IMR-90 (cell line): Measurements from ENCODE around the gene TMEM218. TPM values are rescaled to one million over a fixed set of nuclear protein-coding genes. Genes with fewer than 3 reads are reported as not detected.

Source experiments
- ATAC-seq: fragments of 200-7000 bp; cut with Tn5 transposase; 2 replicates; pipeline ENCODE4 v1.9.1; 2020; ENCODE audit warnings: low read depth, mild to moderate bottlenecking, moderate library complexity
- BruUV-seq: library from RNA; stranded (reverse); fragments of 400-500 nt; replicated peaks from 2 replicates; lab custom pipeline; 2021; lab: Mats Ljungman, UMichigan
- CTCF ChIA-PET: fragments of 300-600 bp; formaldehyde crosslinking; extraction: SDS; loops from one replicate; lab custom pipeline; 2021; ENCODE audit warnings: antibody characterized with exemption; lab: Yijun Ruan, JAX
- POLR2A ChIA-PET: fragments of 300-600 bp; sonication (Branson Sonifier 250); formaldehyde crosslinking; loops from one replicate; lab custom pipeline; 2022; ENCODE audit warnings: antibody characterized with exemption; ENCODE audit not compliant: unreplicated experiment; lab: Charles Lee
- DNase-seq: peaks from one replicate; pipeline ENCODE4 v3.0.0; 2013
- H2AFZ ChIP-seq: replicated peaks from 2 replicates; pipeline ENCODE3; 2013; ENCODE audit warnings: low read length, mild to moderate bottlenecking; ENCODE audit not compliant: poor library complexity
- H2AK5ac ChIP-seq: 2 replicates; pipeline ENCODE4 v1.6.1; 2013; ENCODE audit warnings: low read depth, low read length, inconsistent platforms
- H2AK9ac ChIP-seq: replicated peaks from 2 replicates; pipeline ENCODE3; 2013; ENCODE audit warnings: mild to moderate bottlenecking, low read depth, low read length, moderate library complexity; ENCODE audit not compliant: poor library complexity
- H2BK120ac ChIP-seq: 2 replicates; pipeline ENCODE4 v1.6.1; 2013; ENCODE audit warnings: low read depth, low read length, inconsistent platforms
- H2BK15ac ChIP-seq: 3 replicates; pipeline ENCODE4 v1.6.1; 2013; ENCODE audit warnings: low read depth, low read length, inconsistent platforms
- H2BK20ac ChIP-seq: 2 replicates; pipeline ENCODE4 v1.6.1; 2013; ENCODE audit warnings: low read depth, mild to moderate bottlenecking, inconsistent platforms, low read length, moderate library complexity
- H2BK5ac ChIP-seq: 2 replicates; pipeline ENCODE4 v1.6.1; 2013; ENCODE audit warnings: mild to moderate bottlenecking, low read depth, low read length, inconsistent platforms; ENCODE audit not compliant: poor library complexity, severe bottlenecking
- H3K14ac ChIP-seq: replicated peaks from 2 replicates; pipeline ENCODE4 v1.6.1; 2013; ENCODE audit warnings: low read depth, low read length, inconsistent platforms
- H3K18ac ChIP-seq: 2 replicates; pipeline ENCODE4 v1.6.1; 2013; ENCODE audit warnings: low read depth, low read length, control low read depth
- H3K23ac ChIP-seq: 2 replicates; pipeline ENCODE4 v1.6.1; 2013; ENCODE audit warnings: low read depth, low read length, inconsistent platforms
- H3K27ac ChIP-seq: 2 replicates; pipeline ENCODE4 v1.5.1; 2013; ENCODE audit warnings: mild to moderate bottlenecking, control low read depth, low read length; ENCODE audit not compliant: insufficient read depth
- H3K27me3 ChIP-seq: 2 replicates; pipeline ENCODE4 v1.6.1; 2013; ENCODE audit warnings: low read length; ENCODE audit not compliant: control insufficient read depth, insufficient read depth
- H3K36me3 ChIP-seq: 2 replicates; pipeline ENCODE4 v1.6.1; 2013; ENCODE audit warnings: low read length, mixed read lengths; ENCODE audit not compliant: control insufficient read depth, insufficient read depth
- H3K4ac ChIP-seq: 2 replicates; pipeline ENCODE4 v1.6.1; 2013; ENCODE audit warnings: low read depth, low read length, inconsistent platforms
- H3K4me1 ChIP-seq: 2 replicates; pipeline ENCODE4 v1.6.1; 2013; ENCODE audit warnings: low read length, mixed read lengths; ENCODE audit not compliant: control insufficient read depth, insufficient read depth
- H3K4me2 ChIP-seq: 2 replicates; pipeline ENCODE4 v1.6.1; 2013; ENCODE audit warnings: low read depth, mild to moderate bottlenecking, control low read depth, low read length, moderate library complexity
- H3K4me3 ChIP-seq: 2 replicates; pipeline ENCODE4 v1.5.1; 2013; ENCODE audit warnings: low read depth, mild to moderate bottlenecking, control low read depth, low read length, moderate library complexity; ENCODE audit not compliant: insufficient read depth
- H3K56ac ChIP-seq: 2 replicates; pipeline ENCODE4 v1.6.1; 2013; ENCODE audit warnings: low read length, inconsistent platforms; ENCODE audit not compliant: insufficient read depth; ENCODE audit errors: extremely low read depth
- H3K79me1 ChIP-seq, 2 experiments: 2 replicates each; pipeline ENCODE4 v1.6.1; 2013; ENCODE audit warnings: low read length in 2 of 2, inconsistent platforms in 1 of 2, low read depth in 1 of 2
- H3K9ac ChIP-seq: 2 replicates; pipeline ENCODE4 v1.6.1; 2013; ENCODE audit warnings: low read depth, low read length, control low read depth
- H3K9me1 ChIP-seq: 2 replicates; pipeline ENCODE4 v1.6.1; 2013; ENCODE audit warnings: low read length, inconsistent platforms; ENCODE audit not compliant: insufficient read depth
- H3K9me3 ChIP-seq: 2 replicates; pipeline ENCODE4 v1.6.1; 2013; ENCODE audit warnings: low read length; ENCODE audit not compliant: control insufficient read depth, insufficient read depth
- H4K20me1 ChIP-seq: 2 replicates; pipeline ENCODE4 v1.6.1; 2013; ENCODE audit warnings: low read length, inconsistent platforms; ENCODE audit not compliant: insufficient read depth
- H4K5ac ChIP-seq: 2 replicates; pipeline ENCODE4 v1.6.1; 2013; ENCODE audit warnings: mild to moderate bottlenecking, low read depth, low read length, control low read depth
- H4K8ac ChIP-seq, 2 experiments: 2 replicates each; pipeline ENCODE4 v1.6.1; 2013; ENCODE audit warnings: low read depth in 2 of 2, low read length in 2 of 2, control low read depth in 1 of 2, inconsistent platforms in 1 of 2
- H4K91ac ChIP-seq: 2 replicates; pipeline ENCODE4 v1.6.1; 2013; ENCODE audit warnings: low read depth, low read length, inconsistent platforms; ENCODE audit not compliant: insufficient read depth
- CHD1 ChIP-seq: IDR thresholded peaks from 2 replicates; pipeline ENCODE4 v1.6.1; 2012; ENCODE audit warnings: low read depth, low read length, improper control_type of control experiment
- FOS ChIP-seq: fragments of 150-350 bp; IDR thresholded peaks from 2 replicates; pipeline ENCODE4 v1.6.1; 2016; ENCODE audit warnings: low read depth, low read length
- MAFK ChIP-seq: IDR thresholded peaks from 2 replicates; pipeline ENCODE4 v1.6.1; 2012; ENCODE audit warnings: low read depth, low read length, improper control_type of control experiment
- MAZ ChIP-seq: IDR thresholded peaks from 2 replicates; pipeline ENCODE4 v1.6.1; 2012; ENCODE audit warnings: low read depth, mild to moderate bottlenecking, low read length, improper control_type of control experiment, moderate library complexity, borderline replicate concordance
- MXI1 ChIP-seq: IDR thresholded peaks from 2 replicates; pipeline ENCODE4 v1.6.1; 2012; ENCODE audit warnings: low read depth, mild to moderate bottlenecking, low read length, moderate library complexity, borderline replicate concordance
- NFE2L2 ChIP-seq: fragments of 150-350 bp; IDR thresholded peaks from 2 replicates; pipeline ENCODE4 v1.6.1; 2016; ENCODE audit warnings: low read depth, mild to moderate bottlenecking, low read length
- POLR2A ChIP-seq: IDR thresholded peaks from 2 replicates; pipeline ENCODE4 v1.6.1; 2012; ENCODE audit warnings: mild to moderate bottlenecking, low read depth, low read length
- RCOR1 ChIP-seq: IDR thresholded peaks from 2 replicates; pipeline ENCODE4 v1.6.1; 2012; ENCODE audit warnings: mild to moderate bottlenecking, low read length, improper control_type of control experiment; ENCODE audit not compliant: insufficient replicate concordance
- RFX5 ChIP-seq: IDR thresholded peaks from 2 replicates; pipeline ENCODE4 v1.8.0; 2012; ENCODE audit warnings: low read depth, mild to moderate bottlenecking, low read length, moderate library complexity
- WGBS, 2 experiments: methylation state at CpG; one replicate each; pipeline versions ENCODE4 v1.1.5 to v1.1.7; 2013; ENCODE audit warnings: missing lambda C conversion rate in 2 of 2; ENCODE audit not compliant: insufficient read length in 1 of 2; ENCODE audit errors: extremely low coverage in 2 of 2; 5-methylcytosine and 5-hydroxymethylcytosine counted together
- dilution Hi-C: fragments of 300-500 bp; cut with HindIII; formaldehyde crosslinking; loops from one replicate; pipeline ENCODE4 v1.14.3; 2018; ENCODE audit warnings: low sequenced_read_pairs; ENCODE audit not compliant: unreplicated experiment
- in situ Hi-C: fragments of 300-500 bp; cut with MboI; formaldehyde crosslinking; loops from 3 replicates; pipeline ENCODE4 v1.14.3; 2019; ENCODE audit warnings: low sequenced_read_pairs, inconsistent platforms, mixed read lengths
- intact Hi-C: fragments of 100-400 bp; cut with micrococcal nuclease; formaldehyde crosslinking; loops from 2 replicates; pipeline ENCODE4 v1.10.0; 2022
- polyA plus RNA-seq, 3 experiments: library from polyadenylated mRNA; depleted of rRNA; stranded (reverse); fragments of >200 nt; gene quantifications; 2 replicates each; pipeline ENCODE4 v1.2.3, GENCODE V29; 2012; ENCODE audit warnings: low replicate concordance in 1 of 3
- total RNA-seq: library from RNA; depleted of rRNA; stranded (reverse); fragments of >200 nt; gene quantifications from 2 replicates; pipeline ENCODE4 v1.2.3, GENCODE V29; 2012
- TF ChIP-seq, protein P1 (sequence below): conservative IDR thresholded peaks from 2 replicates; pipeline ENCODE4 v1.5.1; 2012; ENCODE audit warnings: mild to moderate bottlenecking, low read depth, low read length, improper control_type of control experiment

TMEM218 gene
- total and polyA plus RNA-seq, 2 of the 4 experiments (the other 2 are of a cell fraction): 19.4 to 23.0 TPM

DNA sequence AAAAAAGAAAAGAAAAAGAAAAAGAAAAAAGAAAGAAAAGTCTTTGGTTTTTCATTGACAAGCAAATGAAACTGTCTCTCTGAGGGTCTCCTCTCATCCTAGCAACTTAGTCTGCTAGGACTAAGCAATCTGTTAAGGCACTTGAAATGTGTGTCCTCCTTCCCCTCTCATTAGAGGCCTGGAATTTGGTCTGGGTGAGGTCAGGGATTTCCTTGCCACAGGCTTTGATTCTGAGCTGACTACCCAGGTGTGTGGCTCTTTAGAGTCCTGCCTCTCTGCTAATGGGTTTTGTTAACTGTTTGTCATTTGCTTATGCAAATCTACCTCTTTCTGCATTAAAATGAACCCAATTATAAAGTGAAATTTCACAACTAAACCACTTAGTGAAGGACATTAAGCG, 34.8 kb upstream of the TMEM218 start:
- in situ Hi-C loops (loop anchor here (10.0 kb wide), 1 partner anchor 171 kb away; no protein-coding TSS in a partner anchor), intact Hi-C loops (no loop called here), dilution Hi-C loops (no loop called here)
- H2BK120ac ChIP-seq: no peak overlapping the region
- no peaks in the 10 kb centered on the region for H3K9me1 ChIP-seq
- no peak overlapping the region for H2BK15ac ChIP-seq
- H3K18ac ChIP-seq: no peak overlapping the region
- ATAC-seq (no peak), DNase-seq (no peak)
- ChIA-PET POLR2A (no interaction called here), CTCF (no interaction called here)
- no peak overlapping the region for H2BK5ac ChIP-seq
- no peak overlapping the region for H3K4me3 ChIP-seq
- no peaks in the 10 kb centered on the region for H3K9me3 ChIP-seq
- no peak overlapping the region for H2AFZ ChIP-seq
- H3K9ac ChIP-seq: no peak overlapping the region
- H2AK5ac ChIP-seq: no peak overlapping the region
- H4K5ac ChIP-seq: no peak overlapping the region
- no peak overlapping the region for H3K23ac ChIP-seq
- H3K4me2 ChIP-seq: no peak overlapping the region
- H4K20me1 ChIP-seq: no peaks in the 10 kb centered on the region
- H3K4me1 ChIP-seq: no peaks in the 10 kb centered on the region
- H3K14ac ChIP-seq: no peak overlapping the region
- H4K91ac ChIP-seq: no peak overlapping the region
- BruUV-seq: no TSS peak
- TF ChIP-seq MXI1 (no peak), MAFK (no peak), POLR2A (no peak), NFE2L2 (no peak), RFX5 (no peak), MAZ (no peak), CHD1 (no peak), RCOR1 (no peak), FOS (no peak)
- TF ChIP-seq, protein P1, sequence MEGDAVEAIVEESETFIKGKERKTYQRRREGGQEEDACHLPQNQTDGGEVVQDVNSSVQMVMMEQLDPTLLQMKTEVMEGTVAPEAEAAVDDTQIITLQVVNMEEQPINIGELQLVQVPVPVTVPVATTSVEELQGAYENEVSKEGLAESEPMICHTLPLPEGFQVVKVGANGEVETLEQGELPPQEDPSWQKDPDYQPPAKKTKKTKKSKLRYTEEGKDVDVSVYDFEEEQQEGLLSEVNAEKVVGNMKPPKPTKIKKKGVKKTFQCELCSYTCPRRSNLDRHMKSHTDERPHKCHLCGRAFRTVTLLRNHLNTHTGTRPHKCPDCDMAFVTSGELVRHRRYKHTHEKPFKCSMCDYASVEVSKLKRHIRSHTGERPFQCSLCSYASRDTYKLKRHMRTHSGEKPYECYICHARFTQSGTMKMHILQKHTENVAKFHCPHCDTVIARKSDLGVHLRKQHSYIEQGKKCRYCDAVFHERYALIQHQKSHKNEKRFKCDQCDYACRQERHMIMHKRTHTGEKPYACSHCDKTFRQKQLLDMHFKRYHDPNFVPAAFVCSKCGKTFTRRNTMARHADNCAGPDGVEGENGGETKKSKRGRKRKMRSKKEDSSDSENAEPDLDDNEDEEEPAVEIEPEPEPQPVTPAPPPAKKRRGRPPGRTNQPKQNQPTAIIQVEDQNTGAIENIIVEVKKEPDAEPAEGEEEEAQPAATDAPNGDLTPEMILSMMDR: no peak
- no peak overlapping the region for H3K56ac ChIP-seq
- H4K8ac ChIP-seq: no peak overlapping the region
- no CpG with 5 or more reads among the region's 1 CpG for WGBS, 2 experiments
- peaks cover 11% of the 10 kb centered on the region for H3K27me3 ChIP-seq
- H3K36me3 ChIP-seq: no peaks in the 10 kb centered on the region
- H3K4ac ChIP-seq: no peak overlapping the region
- H3K27ac ChIP-seq: no peak overlapping the region
- no peak overlapping the region for H2AK9ac ChIP-seq
- H2BK20ac ChIP-seq: no peak overlapping the region
- H3K79me1 ChIP-seq: no peaks in the 10 kb centered on the region
